GM12878 (cell line): ENCODE data around the gene CHRNG. TPM values are rescaled to one million over a fixed set of nuclear protein-coding genes. Genes with fewer than 3 reads are reported as not detected.

ENCODE experiments used
- ATAC-seq: fragments of 200-7000 bp; cut with Tn5 transposase; 3 replicates; pipeline ENCODE4 v1.9.1; 2020; ENCODE audit warnings: mild to moderate bottlenecking, moderate library complexity
- BruUV-seq: library from RNA; stranded (reverse); fragments of 400-500 nt; replicated peaks from 2 replicates; lab custom pipeline; 2021; lab: Mats Ljungman, UMichigan
- CTCF ChIA-PET: fragments of 300-600 bp; sonication (Branson Sonifier 250); formaldehyde crosslinking; extraction: SDS; loops from one replicate; lab custom pipeline; 2021; ENCODE audit warnings: inconsistent platforms; lab: Yijun Ruan, JAX
- POLR2A ChIA-PET: fragments of 350-600 bp; formaldehyde crosslinking; extraction: SDS; loops from one replicate; lab custom pipeline; 2021; ENCODE audit warnings: inconsistent platforms; lab: Charles Lee
- RAD21 ChIA-PET: fragments of 300-600 bp; sonication (Branson Sonifier 250); formaldehyde crosslinking; loops from one replicate; lab custom pipeline; 2023; ENCODE audit warnings: antibody characterized with exemption; ENCODE audit not compliant: unreplicated experiment; lab: Charles Lee
- SMC1A ChIA-PET: fragments of 300-600 bp; sonication (Branson Sonifier 250); formaldehyde crosslinking; loops from one replicate; lab custom pipeline; 2023; ENCODE audit not compliant: unreplicated experiment, uncharacterized antibody; lab: Charles Lee
- DNase-seq: peaks from one replicate; pipeline ENCODE4 v3.0.0-alpha.2; 2011; ENCODE audit warnings: low read depth, low spot score
- FAIRE-seq: peaks from 3 replicates; lab custom pipeline; 2011; peaks lifted over from hg19 to GRCh38; lab: Jason Lieb, UNC
- H2AFZ ChIP-seq: 2 replicates; pipeline ENCODE4 v1.6.0; 2011; ENCODE audit warnings: low read depth, low read length, control low read depth; ENCODE audit not compliant: control insufficient read depth
- H3K27ac ChIP-seq: 2 replicates; pipeline ENCODE4 v1.5.1; 2011; ENCODE audit warnings: control low read depth; ENCODE audit not compliant: control insufficient read depth, insufficient read depth
- H3K27me3 ChIP-seq, 2 experiments: replicated peaks in 1 of 2; 2 replicates each; pipeline versions ENCODE4 v1.6.0 to v1.6.1; 2011; ENCODE audit warnings: low read length in 1 of 2; ENCODE audit not compliant: control insufficient read depth in 2 of 2, insufficient read depth in 2 of 2
- H3K36me3 ChIP-seq, 2 experiments: 2 replicates each; pipeline ENCODE4 v1.5.1; 2011; ENCODE audit warnings: low read length in 1 of 2; ENCODE audit not compliant: control insufficient read depth in 2 of 2, insufficient read depth in 2 of 2
- H3K4me1 ChIP-seq: 2 replicates; pipeline ENCODE4 v1.6.1; 2011; ENCODE audit warnings: mild to moderate bottlenecking, low read length, moderate library complexity, mixed read lengths; ENCODE audit not compliant: control insufficient read depth, insufficient read depth
- H3K4me2 ChIP-seq: 2 replicates; pipeline ENCODE4 v1.6.0; 2011; ENCODE audit warnings: control low read depth; ENCODE audit not compliant: control insufficient read depth, insufficient read depth
- H3K4me3 ChIP-seq: fragments of 200-600 bp; sonication (generic); 2 replicates; pipeline ENCODE4 v1.5.1; 2016
- H3K79me2 ChIP-seq: 2 replicates; pipeline ENCODE4 v1.6.0; 2011; ENCODE audit warnings: low read length; ENCODE audit not compliant: control insufficient read depth, insufficient read depth
- H3K9ac ChIP-seq: 2 replicates; pipeline ENCODE4 v1.8.0; 2011; ENCODE audit warnings: low read length, control low read depth, mixed read lengths; ENCODE audit not compliant: control insufficient read depth, insufficient read depth
- H3K9me3 ChIP-seq: replicated peaks from 3 replicates; pipeline ENCODE4 v1.5.1; 2011; ENCODE audit warnings: mild to moderate bottlenecking, low read length; ENCODE audit not compliant: control insufficient read depth, insufficient read depth
- H4K20me1 ChIP-seq: 2 replicates; pipeline ENCODE4 v1.6.0; 2011; ENCODE audit not compliant: control insufficient read depth, insufficient read depth
- ATF2 ChIP-seq: IDR thresholded peaks from 2 replicates; pipeline ENCODE4 v1.6.1; 2012; ENCODE audit warnings: low read length, inconsistent platforms
- ATF7 ChIP-seq: fragments of 450-650 bp; IDR thresholded peaks from 2 replicates; pipeline ENCODE4 v1.6.1; 2016; ENCODE audit warnings: low read depth, mild to moderate bottlenecking
- CBFB ChIP-seq: IDR thresholded peaks from 2 replicates; pipeline ENCODE4 v1.6.1; 2016; ENCODE audit warnings: antibody characterized with exemption, low read depth
- ETV6 ChIP-seq, 2 experiments: fragments of 450-650 bp in 1 of 2; IDR thresholded peaks in 1 of 2; conservative IDR thresholded peaks in 1 of 2; 2 replicates each; pipeline ENCODE4 v1.6.1; 2014; ENCODE audit warnings: antibody characterized with exemption in 1 of 2, borderline replicate concordance in 1 of 2, low read depth in 1 of 2, mild to moderate bottlenecking in 1 of 2, moderate library complexity in 1 of 2
- HSF1 ChIP-seq: fragments of 150-350 bp; IDR thresholded peaks from 2 replicates; pipeline ENCODE4 v1.6.1; 2014; ENCODE audit warnings: mild to moderate bottlenecking, low read depth, low read length
- PML ChIP-seq: IDR thresholded peaks from 2 replicates; pipeline ENCODE4 v1.6.1; 2012; ENCODE audit warnings: low read length, inconsistent platforms
- PRDM15 ChIP-seq: fragments of 450-650 bp; formaldehyde crosslinking; IDR thresholded peaks from 2 replicates; pipeline ENCODE4 v1.4.0; 2020; ENCODE audit warnings: mild to moderate bottlenecking, moderate library complexity
- RELB ChIP-seq: fragments of 450-650 bp; IDR thresholded peaks from 2 replicates; pipeline ENCODE4 v1.6.1; 2017; ENCODE audit warnings: low read depth, mild to moderate bottlenecking, moderate library complexity
- SMAD5 ChIP-seq: IDR thresholded peaks from 2 replicates; pipeline ENCODE4 v1.6.1; 2016; ENCODE audit warnings: antibody characterized with exemption, low read depth
- SMARCA5 ChIP-seq: fragments of 450-650 bp; IDR thresholded peaks from 2 replicates; pipeline ENCODE4 v1.6.1; 2017; ENCODE audit warnings: mild to moderate bottlenecking
- STAT1 ChIP-seq: fragments of 450-650 bp; conservative IDR thresholded peaks from 2 replicates; pipeline ENCODE4 v1.6.1; 2014; ENCODE audit warnings: antibody characterized with exemption, mild to moderate bottlenecking
- TCF12 ChIP-seq: IDR thresholded peaks from 2 replicates; pipeline ENCODE4 v1.6.1; 2011; ENCODE audit warnings: low read depth, mild to moderate bottlenecking, low read length
- ZNF622 ChIP-seq: fragments of 450-650 bp; IDR thresholded peaks from 2 replicates; pipeline ENCODE4 v1.6.1; 2017; ENCODE audit warnings: mild to moderate bottlenecking, inconsistent platforms
- WGBS: methylation state at CpG from one replicate; pipeline ENCODE4 v1.1.6; 2016; ENCODE audit warnings: low lambda C conversion rate; ENCODE audit not compliant: insufficient replicate concordance, insufficient coverage; ENCODE audit errors: missing lambda C conversion rate; 5-methylcytosine and 5-hydroxymethylcytosine counted together
- in situ Hi-C: fragments of 300-500 bp; cut with MboI; formaldehyde crosslinking; loops from 9 replicates; pipeline ENCODE4 v1.14.3; 2018; ENCODE audit warnings: mixed read lengths
- intact Hi-C: fragments of 100-400 bp; cut with micrococcal nuclease; formaldehyde crosslinking; loops from one replicate; pipeline ENCODE4 v1.14.2; 2022; ENCODE audit not compliant: unreplicated experiment
- polyA plus RNA-seq, 11 experiments: library from polyadenylated mRNA; depleted of rRNA in 4 of 11; unstranded in 6 of 11; stranded (reverse) in 5 of 11; fragments of >200 nt; fragmentation: Nextera tagmentation in 4 of 11; fragmentation: Illumina TruSeq in 1 of 11; extraction: Ambion mirVana in 4 of 11; extraction: Trizol in 1 of 11; gene quantifications; 1 replicate in 1 of 11; 2 replicates in 10 of 11; pipeline versions ENCODE4 v1.2.1 to v1.2.3, GENCODE V29; 2011 to 2016; ENCODE audit warnings: inconsistent platforms in 2 of 11, missing spikeins in 2 of 11, low read depth in 1 of 11
- total RNA-seq, 4 experiments: library from RNA; depleted of rRNA in 3 of 4; stranded (reverse); fragments of >200 nt in 3 of 4; fragmentation: Illumina TruSeq in 1 of 4; extraction: Trizol in 1 of 4; gene quantifications; 2 replicates each; pipeline versions ENCODE4 v1.2.1 to v1.2.3, GENCODE V29; 2013 to 2021
- TF ChIP-seq, protein P1 (sequence below): IDR thresholded peaks from 2 replicates; pipeline ENCODE4 v1.6.1; 2011; ENCODE audit warnings: borderline replicate concordance, low read depth, mild to moderate bottlenecking, moderate library complexity, low read length; ENCODE audit not compliant: insufficient read depth, poor library complexity, severe bottlenecking

CHRNG gene
- total and polyA plus RNA-seq, 10 of the 15 experiments (the other 5 are each of a cell fraction or from before 2014, with no cell fraction given): 0.17 TPM; not detected in 9

DNA sequence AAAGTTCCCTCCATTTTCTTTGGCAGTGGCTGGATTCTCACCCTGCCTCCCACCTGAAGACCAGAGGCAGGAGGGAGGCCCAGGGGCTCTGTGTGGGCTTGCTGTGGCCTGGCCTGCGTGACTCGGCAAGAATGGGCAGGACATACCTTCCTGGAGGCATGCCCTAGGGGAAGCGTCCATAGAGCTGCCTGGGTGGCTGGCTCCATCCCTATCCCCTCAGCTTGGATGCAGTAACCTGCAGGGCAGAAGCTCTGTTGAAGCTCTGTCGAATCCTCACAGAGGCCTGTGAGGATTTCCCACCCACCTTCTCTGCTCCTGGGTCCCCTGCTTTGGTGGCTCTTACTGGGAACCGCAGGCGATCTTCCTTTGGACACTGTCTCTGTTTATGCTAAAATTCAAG, 20.6 kb upstream of the CHRNG start:
- no peaks in the 10 kb centered on the region for H3K79me2 ChIP-seq
- no peak overlapping the region for H3K4me2 ChIP-seq
- intact Hi-C loops: loop anchor here (5.0 kb wide), 1 partner anchor 67 kb away; no protein-coding TSS in a partner anchor
- ChIA-PET POLR2A (no interaction called here), RAD21 (no interaction called here), CTCF (no interaction called here), SMC1A (no interaction called here)
- no peak for DNase-seq
- H3K36me3 ChIP-seq: no peaks in the 10 kb centered on the region
- H3K27me3 ChIP-seq: peaks cover 3 to 6% of the 10 kb centered on the region in 2 experiments; a peak in 3 of 4 replicates
- BruUV-seq: no TSS peak
- no peaks in the 10 kb centered on the region for H4K20me1 ChIP-seq
- H3K9ac ChIP-seq: no peak overlapping the region
- no peak for FAIRE-seq
- H3K27ac ChIP-seq: no peak overlapping the region
- no peak overlapping the region for H2AFZ ChIP-seq
- H3K4me1 ChIP-seq: no peaks in the 10 kb centered on the region
- H3K4me3 ChIP-seq: no peak overlapping the region
- in situ Hi-C loops: no loop called here
- no peaks in the 10 kb centered on the region for H3K9me3 ChIP-seq
- WGBS: 22% methylated on average over 6 of the region's 6 CpGs
- ATAC-seq: no peak
- no peak for TF ChIP-seq SMAD5
- no peak for TF ChIP-seq ATF2
- no peak for TF ChIP-seq STAT1
- TF ChIP-seq, protein P1, sequence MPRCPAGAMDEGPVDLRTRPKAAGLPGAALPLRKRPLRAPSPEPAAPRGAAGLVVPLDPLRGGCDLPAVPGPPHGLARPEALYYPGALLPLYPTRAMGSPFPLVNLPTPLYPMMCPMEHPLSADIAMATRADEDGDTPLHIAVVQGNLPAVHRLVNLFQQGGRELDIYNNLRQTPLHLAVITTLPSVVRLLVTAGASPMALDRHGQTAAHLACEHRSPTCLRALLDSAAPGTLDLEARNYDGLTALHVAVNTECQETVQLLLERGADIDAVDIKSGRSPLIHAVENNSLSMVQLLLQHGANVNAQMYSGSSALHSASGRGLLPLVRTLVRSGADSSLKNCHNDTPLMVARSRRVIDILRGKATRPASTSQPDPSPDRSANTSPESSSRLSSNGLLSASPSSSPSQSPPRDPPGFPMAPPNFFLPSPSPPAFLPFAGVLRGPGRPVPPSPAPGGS: no peak
- no peak for TF ChIP-seq CBFB
- no peak for TF ChIP-seq SMARCA5
- no peak for TF ChIP-seq ZNF622
- no peak for TF ChIP-seq ATF7
- no peak for TF ChIP-seq PRDM15
- no peak for TF ChIP-seq RELB
- TF ChIP-seq PML: no peak
- TF ChIP-seq ETV6 (conservative IDR thresholded peaks at IDR 0.05 in 1 of 2, IDR thresholded peaks at IDR 0.05 in 1 of 2; ENCODE audit: borderline replicate concordance in 1 of 2, low read depth in 1 of 2): no peak
- no peak for TF ChIP-seq HSF1
- TF ChIP-seq TCF12: no peak
